Endothelial cell (in vitro differentiated cells): ENCODE measurements around the gene SCN3A. TPM values are rescaled to one million over a fixed set of nuclear protein-coding genes. Genes with fewer than 3 reads are reported as not detected.

Experiments used
- DNase-seq: peaks from one replicate; pipeline ENCODE4 v3.0.0; 2021; ENCODE audit warnings: low spot score
- H3K27ac Mint-ChIP-seq: one replicate; pipeline ENCODE4 v1.8.0; 2021; ENCODE audit warnings: mixed read lengths, inconsistent platforms; ENCODE audit not compliant: unreplicated experiment
- H3K27me3 Mint-ChIP-seq: one replicate; pipeline ENCODE4 v1.8.0; 2021; ENCODE audit warnings: mild to moderate bottlenecking, moderate library complexity, mixed read lengths, inconsistent platforms; ENCODE audit not compliant: unreplicated experiment
- H3K36me3 Mint-ChIP-seq: one replicate; pipeline ENCODE4 v1.8.0; 2021; ENCODE audit warnings: mild to moderate bottlenecking, low read depth, mixed read lengths, inconsistent platforms; ENCODE audit not compliant: unreplicated experiment
- H3K4me1 Mint-ChIP-seq: one replicate; pipeline ENCODE4 v1.8.0; 2021; ENCODE audit warnings: mild to moderate bottlenecking, mixed read lengths, inconsistent platforms; ENCODE audit not compliant: unreplicated experiment
- H3K4me3 Mint-ChIP-seq: one replicate; pipeline ENCODE4 v1.8.0; 2021; ENCODE audit warnings: mild to moderate bottlenecking, mixed read lengths, inconsistent platforms; ENCODE audit not compliant: unreplicated experiment
- H3K9me3 Mint-ChIP-seq: one replicate; pipeline ENCODE4 v1.8.0; 2021; ENCODE audit warnings: mixed read lengths, inconsistent platforms; ENCODE audit not compliant: unreplicated experiment
- total RNA-seq: library from RNA; stranded (reverse); fragmentation: NEBNext Ultra II Directional; extraction: Animal tissue kit (Norgen Biotek cat#: 25700); gene quantifications from one replicate; pipeline ENCODE4 v1.2.1, GENCODE V29; 2021; ENCODE audit not compliant: unreplicated experiment
- TF ChIP-seq, protein P1 (sequence below): fragments of 200-600 bp; sonication (generic); IDR thresholded peaks from one replicate; pipeline ENCODE4 v1.5.0; 2021; ENCODE audit warnings: antibody characterized with exemption; ENCODE audit not compliant: unreplicated experiment

Gene SCN3A
- total RNA-seq, 1 donor from 2014 or later: 0.38 TPM

DNA sequence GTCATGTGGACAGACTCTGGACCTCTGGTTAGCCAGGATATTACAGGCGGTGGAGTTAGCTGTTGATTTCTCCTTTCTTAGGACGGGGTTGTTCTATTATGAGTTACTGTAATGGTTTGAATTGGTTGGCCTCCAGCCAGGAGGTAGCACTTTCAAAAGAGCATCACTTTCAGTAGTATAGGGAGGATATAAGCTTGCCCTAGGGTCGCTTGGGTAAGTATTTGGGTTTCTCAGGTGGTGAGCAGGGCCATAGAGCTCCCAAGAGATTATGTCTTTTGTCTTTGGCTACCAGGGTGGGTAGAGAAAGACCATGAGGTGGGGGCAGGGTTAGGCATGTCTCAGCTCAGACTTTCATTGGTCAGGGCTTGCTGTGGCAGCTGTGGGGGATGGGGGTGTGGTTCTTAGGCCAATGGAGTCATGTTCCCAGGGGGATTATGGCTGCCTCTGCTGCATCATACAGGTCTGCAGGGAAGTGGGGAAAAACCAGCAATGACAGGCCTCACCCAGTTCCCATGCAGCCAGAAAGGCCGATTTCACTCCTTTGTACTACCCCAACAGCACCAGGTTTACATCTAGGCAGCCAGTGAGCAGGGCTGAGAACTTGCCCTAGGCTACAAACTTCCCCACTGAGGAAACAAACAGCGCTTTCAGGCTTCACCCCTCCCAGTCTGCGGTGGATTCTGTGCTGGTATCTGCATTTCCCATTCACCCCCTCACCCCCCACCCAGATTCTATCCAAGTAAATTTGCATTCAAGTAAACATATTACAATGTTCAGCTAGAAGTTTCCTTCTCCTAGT, 159.1 kb downstream of the SCN3A start:
- no peaks in the 10 kb centered on the region for H3K4me1 Mint-ChIP-seq
- no peak overlapping the region for H3K4me3 Mint-ChIP-seq
- H3K27me3 Mint-ChIP-seq: no peaks in the 10 kb centered on the region
- no peak for DNase-seq
- no peaks in the 10 kb centered on the region for H3K9me3 Mint-ChIP-seq
- TF ChIP-seq, protein P1, sequence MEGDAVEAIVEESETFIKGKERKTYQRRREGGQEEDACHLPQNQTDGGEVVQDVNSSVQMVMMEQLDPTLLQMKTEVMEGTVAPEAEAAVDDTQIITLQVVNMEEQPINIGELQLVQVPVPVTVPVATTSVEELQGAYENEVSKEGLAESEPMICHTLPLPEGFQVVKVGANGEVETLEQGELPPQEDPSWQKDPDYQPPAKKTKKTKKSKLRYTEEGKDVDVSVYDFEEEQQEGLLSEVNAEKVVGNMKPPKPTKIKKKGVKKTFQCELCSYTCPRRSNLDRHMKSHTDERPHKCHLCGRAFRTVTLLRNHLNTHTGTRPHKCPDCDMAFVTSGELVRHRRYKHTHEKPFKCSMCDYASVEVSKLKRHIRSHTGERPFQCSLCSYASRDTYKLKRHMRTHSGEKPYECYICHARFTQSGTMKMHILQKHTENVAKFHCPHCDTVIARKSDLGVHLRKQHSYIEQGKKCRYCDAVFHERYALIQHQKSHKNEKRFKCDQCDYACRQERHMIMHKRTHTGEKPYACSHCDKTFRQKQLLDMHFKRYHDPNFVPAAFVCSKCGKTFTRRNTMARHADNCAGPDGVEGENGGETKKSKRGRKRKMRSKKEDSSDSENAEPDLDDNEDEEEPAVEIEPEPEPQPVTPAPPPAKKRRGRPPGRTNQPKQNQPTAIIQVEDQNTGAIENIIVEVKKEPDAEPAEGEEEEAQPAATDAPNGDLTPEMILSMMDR: no peak
- no peaks in the 10 kb centered on the region for H3K36me3 Mint-ChIP-seq
- H3K27ac Mint-ChIP-seq: no peak overlapping the region

Other genes with a start within 250 kb of the SCN3A start
- not detected for gene SLC38A11, start 248.5 kb downstream of the SCN3A start, total RNA-seq
- 1.5 TPM for gene SCN2A, start 35.4 kb upstream of the SCN3A start, total RNA-seq